HepG2 (cell line): ENCODE results near the gene USP19.

Source experiments
- BCL6 ChIP-seq: IDR thresholded peaks from 2 replicates; pipeline ENCODE4 v1.6.1; 2016; ENCODE audit warnings: missing genetic modification reagents, missing compliant biosample characterization
- GTF2F1 ChIP-seq: fragments of 150-350 bp; IDR thresholded peaks from 2 replicates; pipeline ENCODE4 v1.6.1; 2014; ENCODE audit warnings: low read length
- GZF1 ChIP-seq: sonication (generic); formaldehyde crosslinking; IDR thresholded peaks from 2 replicates; pipeline ENCODE4 v1.5.1; 2020; ENCODE audit warnings: mild to moderate bottlenecking, missing genetic modification reagents
- KLF16 ChIP-seq, 2 experiments: sonication (generic) in 1 of 2; formaldehyde crosslinking in 1 of 2; IDR thresholded peaks; 2 replicates each; pipeline versions ENCODE4 v1.6.1 to v1.8.0; 2016 to 2023; ENCODE audit warnings: missing genetic modification reagents in 2 of 2, missing compliant biosample characterization in 1 of 2
- ONECUT2 ChIP-seq: sonication (generic); formaldehyde crosslinking; IDR thresholded peaks from 2 replicates; pipeline ENCODE4 v1.4.0; 2020; ENCODE audit warnings: missing genetic modification reagents
- POLR2A ChIP-seq, 2 experiments: IDR thresholded peaks; 2 replicates each; pipeline ENCODE4 v1.6.1; 2011; ENCODE audit warnings: low read depth in 2 of 2, low read length in 2 of 2, mild to moderate bottlenecking in 1 of 2, moderate library complexity in 1 of 2; ENCODE audit not compliant: insufficient read depth in 1 of 2
- POLR2AphosphoS5 ChIP-seq: IDR thresholded peaks from 2 replicates; pipeline ENCODE4 v1.6.1; 2012; ENCODE audit warnings: low read depth, low read length
- SETDB1 ChIP-seq: sonication (generic); formaldehyde crosslinking; IDR thresholded peaks from 2 replicates; pipeline ENCODE4 v1.5.1; 2020; ENCODE audit warnings: missing genetic modification reagents, mild to moderate bottlenecking, borderline replicate concordance
- ZNF124 ChIP-seq: sonication (generic); formaldehyde crosslinking; IDR thresholded peaks from 2 replicates; pipeline ENCODE4 v1.4.0; 2020; ENCODE audit warnings: missing genetic modification reagents
- TF ChIP-seq, protein P1 (sequence below): sonication (generic); formaldehyde crosslinking; IDR thresholded peaks from 2 replicates; pipeline ENCODE4 v1.5.1; 2020; ENCODE audit warnings: missing genetic modification reagents, mild to moderate bottlenecking, borderline replicate concordance
- TF ChIP-seq, protein P2 (sequence below): sonication (generic); formaldehyde crosslinking; IDR thresholded peaks from 2 replicates; pipeline ENCODE4 v1.5.0; 2020; ENCODE audit warnings: mild to moderate bottlenecking, missing genetic modification reagents, borderline replicate concordance
- TF ChIP-seq, protein P3 (sequence below): IDR thresholded peaks from 2 replicates; pipeline ENCODE4 v1.6.1; 2016; ENCODE audit warnings: control low read depth
- TF ChIP-seq, protein P4 (sequence below): IDR thresholded peaks from 2 replicates; pipeline ENCODE4 v1.6.1; 2012; ENCODE audit warnings: inconsistent platforms

DNA sequence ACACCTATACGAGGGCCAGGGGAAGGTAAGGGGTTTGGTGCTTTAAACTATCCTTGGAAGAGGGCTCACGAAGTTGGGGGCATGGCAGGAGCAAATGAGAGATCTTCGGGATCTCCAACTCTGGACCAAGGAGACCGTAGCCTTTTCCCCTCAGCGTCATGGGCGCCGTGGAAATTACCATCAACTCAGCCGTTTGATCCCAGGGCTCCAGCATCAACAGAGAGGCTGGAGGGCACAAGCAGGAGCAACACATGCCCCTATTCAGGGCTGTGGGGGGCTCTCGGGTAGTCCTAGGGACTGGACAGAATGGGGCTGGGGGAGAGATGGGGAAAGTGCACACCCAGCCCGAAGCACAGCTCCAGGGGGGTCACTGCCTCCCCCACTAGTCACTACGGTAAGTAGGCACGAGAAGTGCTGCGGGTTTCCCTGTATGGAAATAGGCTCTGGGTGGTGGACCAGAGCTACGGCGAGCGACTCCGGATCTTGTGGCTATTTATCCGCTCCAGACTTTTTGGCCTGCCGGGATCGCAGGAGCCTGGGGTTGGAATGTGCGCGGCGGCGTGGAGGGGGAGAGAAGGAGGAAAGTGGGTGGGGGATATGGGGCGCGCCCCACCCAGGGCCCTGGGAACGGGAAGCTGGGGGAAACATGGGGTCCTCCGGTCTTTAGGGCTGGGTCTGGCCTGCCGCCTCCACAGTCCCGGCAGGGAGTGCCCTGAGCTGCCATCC lies 12.8 kb upstream of the USP19 start:
- no peak for TF ChIP-seq ZNF124 (CRISPR knock-in tag)
- no peak for TF ChIP-seq GTF2F1
- peak in 1 of 2 experiments; percentile 31; a peak in 1 of 4 replicates for TF ChIP-seq POLR2A (IDR thresholded peaks at IDR 0.05; ENCODE audit: insufficient read depth in 1 of 2, low read depth in 2 of 2, low read length in 2 of 2)
- TF ChIP-seq KLF16 (CRISPR knock-in tag; IDR thresholded peaks at IDR 0.05), result no peak
- TF ChIP-seq, protein P1, sequence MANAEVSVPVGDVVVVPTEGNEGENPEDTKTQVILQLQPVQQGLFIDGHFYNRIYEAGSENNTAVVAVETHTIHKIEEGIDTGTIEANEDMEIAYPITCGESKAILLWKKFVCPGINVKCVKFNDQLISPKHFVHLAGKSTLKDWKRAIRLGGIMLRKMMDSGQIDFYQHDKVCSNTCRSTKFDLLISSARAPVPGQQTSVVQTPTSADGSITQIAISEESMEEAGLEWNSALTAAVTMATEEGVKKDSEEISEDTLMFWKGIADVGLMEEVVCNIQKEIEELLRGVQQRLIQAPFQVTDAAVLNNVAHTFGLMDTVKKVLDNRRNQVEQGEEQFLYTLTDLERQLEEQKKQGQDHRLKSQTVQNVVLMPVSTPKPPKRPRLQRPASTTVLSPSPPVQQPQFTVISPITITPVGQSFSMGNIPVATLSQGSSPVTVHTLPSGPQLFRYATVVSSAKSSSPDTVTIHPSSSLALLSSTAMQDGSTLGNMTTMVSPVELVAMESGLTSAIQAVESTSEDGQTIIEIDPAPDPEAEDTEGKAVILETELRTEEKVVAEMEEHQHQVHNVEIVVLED (CRISPR knock-in tag), result 0 out of 2 replicates have a peak, but pooled peaks have one; percentile 8
- TF ChIP-seq, protein P2, sequence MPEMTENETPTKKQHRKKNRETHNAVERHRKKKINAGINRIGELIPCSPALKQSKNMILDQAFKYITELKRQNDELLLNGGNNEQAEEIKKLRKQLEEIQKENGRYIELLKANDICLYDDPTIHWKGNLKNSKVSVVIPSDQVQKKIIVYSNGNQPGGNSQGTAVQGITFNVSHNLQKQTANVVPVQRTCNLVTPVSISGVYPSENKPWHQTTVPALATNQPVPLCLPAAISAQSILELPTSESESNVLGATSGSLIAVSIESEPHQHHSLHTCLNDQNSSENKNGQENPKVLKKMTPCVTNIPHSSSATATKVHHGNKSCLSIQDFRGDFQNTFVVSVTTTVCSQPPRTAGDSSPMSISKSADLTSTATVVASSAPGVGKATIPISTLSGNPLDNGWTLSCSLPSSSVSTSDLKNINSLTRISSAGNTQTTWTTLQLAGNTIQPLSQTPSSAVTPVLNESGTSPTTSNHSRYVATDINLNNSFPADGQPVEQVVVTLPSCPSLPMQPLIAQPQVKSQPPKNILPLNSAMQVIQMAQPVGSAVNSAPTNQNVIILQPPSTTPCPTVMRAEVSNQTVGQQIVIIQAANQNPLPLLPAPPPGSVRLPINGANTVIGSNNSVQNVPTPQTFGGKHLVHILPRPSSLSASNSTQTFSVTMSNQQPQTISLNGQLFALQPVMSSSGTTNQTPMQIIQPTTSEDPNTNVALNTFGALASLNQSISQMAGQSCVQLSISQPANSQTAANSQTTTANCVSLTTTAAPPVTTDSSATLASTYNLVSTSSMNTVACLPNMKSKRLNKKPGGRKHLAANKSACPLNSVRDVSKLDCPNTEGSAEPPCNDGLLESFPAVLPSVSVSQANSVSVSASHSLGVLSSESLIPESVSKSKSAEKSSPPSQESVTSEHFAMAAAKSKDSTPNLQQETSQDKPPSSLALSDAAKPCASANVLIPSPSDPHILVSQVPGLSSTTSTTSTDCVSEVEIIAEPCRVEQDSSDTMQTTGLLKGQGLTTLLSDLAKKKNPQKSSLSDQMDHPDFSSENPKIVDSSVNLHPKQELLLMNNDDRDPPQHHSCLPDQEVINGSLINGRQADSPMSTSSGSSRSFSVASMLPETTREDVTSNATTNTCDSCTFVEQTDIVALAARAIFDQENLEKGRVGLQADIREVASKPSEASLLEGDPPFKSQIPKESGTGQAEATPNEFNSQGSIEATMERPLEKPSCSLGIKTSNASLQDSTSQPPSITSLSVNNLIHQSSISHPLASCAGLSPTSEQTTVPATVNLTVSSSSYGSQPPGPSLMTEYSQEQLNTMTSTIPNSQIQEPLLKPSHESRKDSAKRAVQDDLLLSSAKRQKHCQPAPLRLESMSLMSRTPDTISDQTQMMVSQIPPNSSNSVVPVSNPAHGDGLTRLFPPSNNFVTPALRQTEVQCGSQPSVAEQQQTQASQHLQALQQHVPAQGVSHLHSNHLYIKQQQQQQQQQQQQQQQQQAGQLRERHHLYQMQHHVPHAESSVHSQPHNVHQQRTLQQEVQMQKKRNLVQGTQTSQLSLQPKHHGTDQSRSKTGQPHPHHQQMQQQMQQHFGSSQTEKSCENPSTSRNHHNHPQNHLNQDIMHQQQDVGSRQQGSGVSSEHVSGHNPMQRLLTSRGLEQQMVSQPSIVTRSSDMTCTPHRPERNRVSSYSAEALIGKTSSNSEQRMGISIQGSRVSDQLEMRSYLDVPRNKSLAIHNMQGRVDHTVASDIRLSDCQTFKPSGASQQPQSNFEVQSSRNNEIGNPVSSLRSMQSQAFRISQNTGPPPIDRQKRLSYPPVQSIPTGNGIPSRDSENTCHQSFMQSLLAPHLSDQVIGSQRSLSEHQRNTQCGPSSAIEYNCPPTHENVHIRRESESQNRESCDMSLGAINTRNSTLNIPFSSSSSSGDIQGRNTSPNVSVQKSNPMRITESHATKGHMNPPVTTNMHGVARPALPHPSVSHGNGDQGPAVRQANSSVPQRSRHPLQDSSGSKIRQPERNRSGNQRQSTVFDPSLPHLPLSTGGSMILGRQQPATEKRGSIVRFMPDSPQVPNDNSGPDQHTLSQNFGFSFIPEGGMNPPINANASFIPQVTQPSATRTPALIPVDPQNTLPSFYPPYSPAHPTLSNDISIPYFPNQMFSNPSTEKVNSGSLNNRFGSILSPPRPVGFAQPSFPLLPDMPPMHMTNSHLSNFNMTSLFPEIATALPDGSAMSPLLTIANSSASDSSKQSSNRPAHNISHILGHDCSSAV (CRISPR knock-in tag), result no peak
- TF ChIP-seq GZF1, result no peak
- TF ChIP-seq, protein P3, sequence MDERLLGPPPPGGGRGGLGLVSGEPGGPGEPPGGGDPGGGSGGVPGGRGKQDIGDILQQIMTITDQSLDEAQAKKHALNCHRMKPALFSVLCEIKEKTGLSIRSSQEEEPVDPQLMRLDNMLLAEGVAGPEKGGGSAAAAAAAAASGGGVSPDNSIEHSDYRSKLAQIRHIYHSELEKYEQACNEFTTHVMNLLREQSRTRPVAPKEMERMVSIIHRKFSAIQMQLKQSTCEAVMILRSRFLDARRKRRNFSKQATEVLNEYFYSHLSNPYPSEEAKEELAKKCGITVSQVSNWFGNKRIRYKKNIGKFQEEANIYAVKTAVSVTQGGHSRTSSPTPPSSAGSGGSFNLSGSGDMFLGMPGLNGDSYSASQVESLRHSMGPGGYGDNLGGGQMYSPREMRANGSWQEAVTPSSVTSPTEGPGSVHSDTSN (CRISPR knock-in tag), result no peak
- no peak for TF ChIP-seq BCL6 (CRISPR knock-in tag)
- TF ChIP-seq POLR2AphosphoS5, result peak; percentile 56
- no peak for TF ChIP-seq ONECUT2 (CRISPR knock-in tag)
- TF ChIP-seq SETDB1 (CRISPR knock-in tag), result no peak
- TF ChIP-seq, protein P4, sequence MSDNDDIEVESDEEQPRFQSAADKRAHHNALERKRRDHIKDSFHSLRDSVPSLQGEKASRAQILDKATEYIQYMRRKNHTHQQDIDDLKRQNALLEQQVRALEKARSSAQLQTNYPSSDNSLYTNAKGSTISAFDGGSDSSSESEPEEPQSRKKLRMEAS, result peak; percentile 66
